DND-41 (cell line): Measurements from ENCODE around the gene HEXIM2.

Experiments used
- ATAC-seq: fragments of 200-7000 bp; cut with Tn5 transposase; 3 replicates; pipeline ENCODE4 v1.9.1; 2021; ENCODE audit warnings: low read depth; ENCODE audit not compliant: insufficient read depth
- DNase-seq: peaks from one replicate; pipeline ENCODE4 v3.0.0-alpha.2; 2020
- H2AFZ ChIP-seq: 2 replicates; pipeline ENCODE4 v1.6.0; 2012; ENCODE audit warnings: low read depth, low read length
- H3K27ac ChIP-seq: 2 replicates; pipeline ENCODE4 v1.5.1; 2012; ENCODE audit warnings: low read length, inconsistent platforms
- H3K27me3 ChIP-seq: fragments of 200-600 bp; sonication (generic); 2 replicates; pipeline ENCODE4 v1.6.0; 2012; ENCODE audit warnings: low read length, mild to moderate bottlenecking, inconsistent platforms; ENCODE audit not compliant: insufficient read depth, poor library complexity
- H3K36me3 ChIP-seq: 2 replicates; pipeline ENCODE4 v1.5.1; 2012; ENCODE audit warnings: low read length, inconsistent platforms; ENCODE audit not compliant: insufficient read depth
- H3K4me1 ChIP-seq: 2 replicates; pipeline ENCODE4 v1.5.1; 2012; ENCODE audit warnings: mild to moderate bottlenecking, low read length; ENCODE audit not compliant: insufficient read depth
- H3K4me2 ChIP-seq: 2 replicates; pipeline ENCODE4 v1.6.0; 2012; ENCODE audit warnings: mild to moderate bottlenecking, moderate library complexity, low read length, inconsistent platforms; ENCODE audit not compliant: insufficient read depth
- H3K4me3 ChIP-seq, 2 experiments: fragments of 200-600 bp in 1 of 2; shearing (Covaris generic) in 1 of 2; 2 replicates each; pipeline ENCODE4 v1.5.1; 2012 to 2016; ENCODE audit warnings: inconsistent platforms in 2 of 2, low read length in 2 of 2, mild to moderate bottlenecking in 2 of 2, low read depth in 1 of 2, moderate library complexity in 1 of 2
- H3K79me2 ChIP-seq: 2 replicates; pipeline ENCODE4 v1.6.0; 2012; ENCODE audit warnings: low read length, inconsistent platforms; ENCODE audit not compliant: insufficient read depth
- H3K9ac ChIP-seq: 2 replicates; pipeline ENCODE4 v1.6.0; 2012; ENCODE audit warnings: low read depth, mild to moderate bottlenecking, inconsistent platforms, low read length, moderate library complexity
- H3K9me3 ChIP-seq: 2 replicates; pipeline ENCODE4 v1.5.1; 2012; ENCODE audit warnings: low read length, moderate library complexity, mild to moderate bottlenecking, inconsistent platforms; ENCODE audit not compliant: insufficient read depth, severe bottlenecking
- H4K20me1 ChIP-seq: 2 replicates; pipeline ENCODE4 v1.6.0; 2012; ENCODE audit warnings: low read length; ENCODE audit not compliant: insufficient read depth
- CTCF ChIP-seq: IDR thresholded peaks from 2 replicates; pipeline ENCODE4 v1.5.1; 2012; ENCODE audit warnings: borderline replicate concordance, low read length, moderate library complexity, mild to moderate bottlenecking; ENCODE audit not compliant: poor library complexity, severe bottlenecking; ENCODE audit errors: extremely low read depth
- EZH2 ChIP-seq: IDR thresholded peaks from 3 replicates; pipeline ENCODE4 v1.6.1; 2012; ENCODE audit warnings: borderline replicate concordance, low read depth, mild to moderate bottlenecking, moderate library complexity, low read length, inconsistent platforms; ENCODE audit not compliant: severe bottlenecking

The HEXIM2 gene

GRCh38 chr17:45127207-45127547 is 34.5 kb upstream of the HEXIM2 start:
- DNase-seq = no peak
- Histone ChIP-seq H3K79me2 (no peaks in the 10 kb centered on the region), H3K36me3 (no peaks in the 10 kb centered on the region), H3K4me2 (no peak overlapping the region), H3K4me3 (no peak overlapping the region), H3K27me3 (no peaks in the 10 kb centered on the region), H3K27ac (no peak overlapping the region), H4K20me1 (no peaks in the 10 kb centered on the region), H3K9ac (no peak overlapping the region), H3K9me3 (no peaks in the 10 kb centered on the region), H2AFZ (no peak overlapping the region), H3K4me1 (peaks cover 12% of the 10 kb centered on the region)
- TF ChIP-seq CTCF (no peak), EZH2 (no peak)
- no peak for ATAC-seq

- Histone ChIP-seq H3K36me3 (no peaks in the 10 kb centered on the region), H3K9me3 (no peaks in the 10 kb centered on the region), H3K9ac (no peak overlapping the region), H3K4me1 (peaks cover 14% of the 10 kb centered on the region), H2AFZ (no peak overlapping the region), H3K27me3 (no peaks in the 10 kb centered on the region), H3K27ac (no peak overlapping the region), H3K4me3 (no peak overlapping the region), H3K4me2 (no peak overlapping the region), H3K79me2 (no peaks in the 10 kb centered on the region; the same call in 1 of the 2 replicates), H4K20me1 (no peaks in the 10 kb centered on the region)
- TF ChIP-seq EZH2 = no peak
- TF ChIP-seq CTCF = no peak
- ATAC-seq = no peak
- DNase-seq = no peak
These were observed 34.0 kb upstream of the HEXIM2 start for GRCh38 chr17:45127548-45128300.

- ATAC-seq (no peak), DNase-seq (no peak)
- H3K4me3 ChIP-seq = no peak overlapping the region
- no peak overlapping the region for H3K27ac ChIP-seq
- H2AFZ ChIP-seq = no peak overlapping the region
- H3K4me1 ChIP-seq = peaks cover 20% of the 10 kb centered on the region
- TF ChIP-seq CTCF = no peak
- no peak for TF ChIP-seq EZH2
- H4K20me1 ChIP-seq = no peaks in the 10 kb centered on the region
- no peaks in the 10 kb centered on the region for H3K27me3 ChIP-seq
- no peak overlapping the region for H3K4me2 ChIP-seq
- no peaks in the 10 kb centered on the region; the same call in 1 of the 2 replicates for H3K79me2 ChIP-seq
- no peaks in the 10 kb centered on the region for H3K36me3 ChIP-seq
- H3K9me3 ChIP-seq = no peaks in the 10 kb centered on the region
- H3K9ac ChIP-seq = no peak overlapping the region
These were observed 33.3 kb upstream of the HEXIM2 start for GRCh38 chr17:45128331-45128730.
